GM12878 (cell line): ENCODE measurements around the gene PAF1. TPM values are rescaled to one million over a fixed set of nuclear protein-coding genes. Genes with fewer than 3 reads are reported as not detected.
A peak's percentile ranks its signal among the peaks of the same experiment; 100 is the strongest.

Source experiments
- LARP7 ChIP-seq: fragments of 450-650 bp; IDR thresholded peaks from 2 replicates; pipeline ENCODE4 v1.6.1; 2017; ENCODE audit warnings: mild to moderate bottlenecking
- POLR2A ChIP-seq: IDR thresholded peaks from 2 replicates; pipeline ENCODE4 v1.6.1; 2011; ENCODE audit warnings: low read depth, mild to moderate bottlenecking, low read length
- SMC3 ChIP-seq: IDR thresholded peaks from 2 replicates; pipeline ENCODE4 v1.6.1; 2011; ENCODE audit warnings: low read length, improper control_type of control experiment, borderline replicate concordance
- YY1 ChIP-seq: IDR thresholded peaks from 2 replicates; pipeline ENCODE4 v1.6.1; 2011; ENCODE audit warnings: low read depth, mild to moderate bottlenecking, low read length
- ZBED1 ChIP-seq: IDR thresholded peaks from 2 replicates; pipeline ENCODE4 v1.6.1; 2016; ENCODE audit warnings: borderline replicate concordance
- ZBTB4 ChIP-seq: fragments of 450-650 bp; formaldehyde crosslinking; IDR thresholded peaks from 2 replicates; pipeline ENCODE4 v1.4.0; 2022; ENCODE audit warnings: mild to moderate bottlenecking, moderate library complexity
- polyA plus RNA-seq, 11 experiments: library from polyadenylated mRNA; depleted of rRNA in 4 of 11; unstranded in 6 of 11; stranded (reverse) in 5 of 11; fragments of >200 nt; fragmentation: Nextera tagmentation in 4 of 11; fragmentation: Illumina TruSeq in 1 of 11; extraction: Ambion mirVana in 4 of 11; extraction: Trizol in 1 of 11; gene quantifications; 1 replicate in 1 of 11; 2 replicates in 10 of 11; pipeline versions ENCODE4 v1.2.1 to v1.2.3, GENCODE V29; 2011 to 2016; ENCODE audit warnings: inconsistent platforms in 2 of 11, missing spikeins in 2 of 11, low read depth in 1 of 11
- total RNA-seq, 4 experiments: library from RNA; depleted of rRNA in 3 of 4; stranded (reverse); fragments of >200 nt in 3 of 4; fragmentation: Illumina TruSeq in 1 of 4; extraction: Trizol in 1 of 4; gene quantifications; 2 replicates each; pipeline versions ENCODE4 v1.2.1 to v1.2.3, GENCODE V29; 2013 to 2021
- TF ChIP-seq, protein P1 (sequence below): fragments of 450-650 bp; IDR thresholded peaks from 2 replicates; pipeline ENCODE4 v1.6.1; 2017; ENCODE audit warnings: mild to moderate bottlenecking, moderate library complexity
- TF ChIP-seq, protein P2 (sequence below), 3 experiments: IDR thresholded peaks in 2 of 3; conservative IDR thresholded peaks in 1 of 3; 2 replicates each; pipeline ENCODE4 v1.5.1; 2011; ENCODE audit warnings: low read depth in 3 of 3, low read length in 3 of 3, mild to moderate bottlenecking in 3 of 3, control low read depth in 2 of 3, moderate library complexity in 2 of 3, inconsistent platforms in 1 of 3, mixed read lengths in 1 of 3; ENCODE audit not compliant: control insufficient read depth in 2 of 3, insufficient read depth in 1 of 3; ENCODE audit errors: extremely low read depth in 1 of 3

PAF1 gene
- total and polyA plus RNA-seq, 10 of the 15 experiments (the other 5 are each of a cell fraction or from before 2014, with no cell fraction given): 1.7 to 45.8 (median 39.6) TPM

DNA sequence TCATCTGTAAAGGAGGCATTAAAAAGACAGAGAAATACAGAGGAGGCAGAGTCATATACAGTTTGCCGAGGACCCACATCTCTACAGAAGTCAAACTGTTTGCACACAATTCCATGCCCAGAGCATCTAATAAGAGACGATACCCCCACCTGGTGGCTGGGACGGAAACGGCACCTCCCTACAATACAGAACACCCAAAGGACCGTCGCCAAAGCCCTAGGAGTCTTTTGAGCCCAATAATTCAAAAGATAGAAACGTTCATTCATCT, 20.9 kb upstream of the PAF1 start (continued):
- TF ChIP-seq ZBTB4: 0 out of 2 replicates have a peak, but pooled peaks have one; percentile 7
- TF ChIP-seq ZBED1: 0 out of 2 replicates have a peak, but pooled peaks have one; percentile 8
- peak; percentile 41; the same call in 1 of the 2 replicates for TF ChIP-seq YY1
- TF ChIP-seq LARP7: peak; percentile 83; the same call in 1 of the 2 replicates
- 0 out of 2 replicates have a peak, but pooled peaks have one; percentile 13 for TF ChIP-seq POLR2A
- TF ChIP-seq, protein P1, sequence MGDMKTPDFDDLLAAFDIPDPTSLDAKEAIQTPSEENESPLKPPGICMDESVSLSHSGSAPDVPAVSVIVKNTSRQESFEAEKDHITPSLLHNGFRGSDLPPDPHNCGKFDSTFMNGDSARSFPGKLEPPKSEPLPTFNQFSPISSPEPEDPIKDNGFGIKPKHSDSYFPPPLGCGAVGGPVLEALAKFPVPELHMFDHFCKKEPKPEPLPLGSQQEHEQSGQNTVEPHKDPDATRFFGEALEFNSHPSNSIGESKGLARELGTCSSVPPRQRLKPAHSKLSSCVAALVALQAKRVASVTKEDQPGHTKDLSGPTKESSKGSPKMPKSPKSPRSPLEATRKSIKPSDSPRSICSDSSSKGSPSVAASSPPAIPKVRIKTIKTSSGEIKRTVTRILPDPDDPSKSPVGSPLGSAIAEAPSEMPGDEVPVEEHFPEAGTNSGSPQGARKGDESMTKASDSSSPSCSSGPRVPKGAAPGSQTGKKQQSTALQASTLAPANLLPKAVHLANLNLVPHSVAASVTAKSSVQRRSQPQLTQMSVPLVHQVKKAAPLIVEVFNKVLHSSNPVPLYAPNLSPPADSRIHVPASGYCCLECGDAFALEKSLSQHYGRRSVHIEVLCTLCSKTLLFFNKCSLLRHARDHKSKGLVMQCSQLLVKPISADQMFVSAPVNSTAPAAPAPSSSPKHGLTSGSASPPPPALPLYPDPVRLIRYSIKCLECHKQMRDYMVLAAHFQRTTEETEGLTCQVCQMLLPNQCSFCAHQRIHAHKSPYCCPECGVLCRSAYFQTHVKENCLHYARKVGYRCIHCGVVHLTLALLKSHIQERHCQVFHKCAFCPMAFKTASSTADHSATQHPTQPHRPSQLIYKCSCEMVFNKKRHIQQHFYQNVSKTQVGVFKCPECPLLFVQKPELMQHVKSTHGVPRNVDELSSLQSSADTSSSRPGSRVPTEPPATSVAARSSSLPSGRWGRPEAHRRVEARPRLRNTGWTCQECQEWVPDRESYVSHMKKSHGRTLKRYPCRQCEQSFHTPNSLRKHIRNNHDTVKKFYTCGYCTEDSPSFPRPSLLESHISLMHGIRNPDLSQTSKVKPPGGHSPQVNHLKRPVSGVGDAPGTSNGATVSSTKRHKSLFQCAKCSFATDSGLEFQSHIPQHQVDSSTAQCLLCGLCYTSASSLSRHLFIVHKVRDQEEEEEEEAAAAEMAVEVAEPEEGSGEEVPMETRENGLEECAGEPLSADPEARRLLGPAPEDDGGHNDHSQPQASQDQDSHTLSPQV: 0 out of 2 replicates have a peak, but pooled peaks have one; percentile 34
- TF ChIP-seq SMC3: peak; percentile 97
- TF ChIP-seq, protein P2, sequence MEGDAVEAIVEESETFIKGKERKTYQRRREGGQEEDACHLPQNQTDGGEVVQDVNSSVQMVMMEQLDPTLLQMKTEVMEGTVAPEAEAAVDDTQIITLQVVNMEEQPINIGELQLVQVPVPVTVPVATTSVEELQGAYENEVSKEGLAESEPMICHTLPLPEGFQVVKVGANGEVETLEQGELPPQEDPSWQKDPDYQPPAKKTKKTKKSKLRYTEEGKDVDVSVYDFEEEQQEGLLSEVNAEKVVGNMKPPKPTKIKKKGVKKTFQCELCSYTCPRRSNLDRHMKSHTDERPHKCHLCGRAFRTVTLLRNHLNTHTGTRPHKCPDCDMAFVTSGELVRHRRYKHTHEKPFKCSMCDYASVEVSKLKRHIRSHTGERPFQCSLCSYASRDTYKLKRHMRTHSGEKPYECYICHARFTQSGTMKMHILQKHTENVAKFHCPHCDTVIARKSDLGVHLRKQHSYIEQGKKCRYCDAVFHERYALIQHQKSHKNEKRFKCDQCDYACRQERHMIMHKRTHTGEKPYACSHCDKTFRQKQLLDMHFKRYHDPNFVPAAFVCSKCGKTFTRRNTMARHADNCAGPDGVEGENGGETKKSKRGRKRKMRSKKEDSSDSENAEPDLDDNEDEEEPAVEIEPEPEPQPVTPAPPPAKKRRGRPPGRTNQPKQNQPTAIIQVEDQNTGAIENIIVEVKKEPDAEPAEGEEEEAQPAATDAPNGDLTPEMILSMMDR (IDR thresholded peaks at IDR 0.05 in 2 of 3, conservative IDR thresholded peaks at IDR 0.05 in 1 of 3; ENCODE audit: control insufficient read depth in 2 of 3, extremely low read depth in 1 of 3, insufficient read depth in 1 of 3, low read depth in 3 of 3, low read length in 3 of 3): peak; percentile 85 to 95 (median 94); a peak in 5 of 6 replicates
